Keratinocyte (primary cell): ENCODE measurements around the gene PER2. TPM values are rescaled to one million over a fixed set of nuclear protein-coding genes. Genes with fewer than 3 reads are reported as not detected.

Experiments used
- DNase-seq: peaks from one replicate; pipeline ENCODE4 v3.0.0-alpha.2; 2011; ENCODE audit warnings: low read depth, missing footprints, low spot score
- FAIRE-seq: peaks from 2 replicates; lab custom pipeline; 2011; peaks lifted over from hg19 to GRCh38; lab: Jason Lieb, UNC
- H2AFZ ChIP-seq: 2 replicates; pipeline ENCODE4 v1.6.0; 2012; ENCODE audit warnings: low read length, control low read depth, inconsistent platforms; ENCODE audit not compliant: control insufficient read depth
- H3K27ac ChIP-seq: 2 replicates; pipeline ENCODE4 v1.5.1; 2011; ENCODE audit warnings: low read length; ENCODE audit not compliant: control insufficient read depth, insufficient read depth
- H3K27me3 ChIP-seq: 3 replicates; pipeline ENCODE4 v1.6.0; 2011; ENCODE audit warnings: low read length; ENCODE audit not compliant: control insufficient read depth, insufficient read depth; ENCODE audit errors: extremely low read depth
- H3K36me3 ChIP-seq, 2 experiments: 2 replicates in 1 of 2; 3 replicates in 1 of 2; pipeline ENCODE4 v1.5.1; 2011; ENCODE audit warnings: low read length in 2 of 2, mild to moderate bottlenecking in 1 of 2; ENCODE audit not compliant: control insufficient read depth in 2 of 2, insufficient read depth in 2 of 2; ENCODE audit errors: extremely low read depth in 1 of 2
- H3K4me1 ChIP-seq: 3 replicates; pipeline ENCODE4 v1.5.1; 2011; ENCODE audit warnings: low read length; ENCODE audit not compliant: control insufficient read depth, insufficient read depth; ENCODE audit errors: extremely low read depth
- H3K4me2 ChIP-seq: 3 replicates; pipeline ENCODE4 v1.6.0; 2011; ENCODE audit warnings: low read depth, low read length; ENCODE audit not compliant: control insufficient read depth, insufficient read depth; ENCODE audit errors: extremely low read depth
- H3K4me3 ChIP-seq, 3 experiments: fragments of 200-600 bp in 1 of 3; sonication (generic) in 1 of 3; 2 replicates in 2 of 3; 3 replicates in 1 of 3; pipeline ENCODE4 v1.5.1; 2011 to 2016; ENCODE audit warnings: low read length in 3 of 3, mild to moderate bottlenecking in 3 of 3, control low read depth in 2 of 3, inconsistent platforms in 1 of 3, low read depth in 1 of 3, mixed read lengths in 1 of 3, mixed run types in 1 of 3, moderate library complexity in 1 of 3; ENCODE audit not compliant: control insufficient read depth in 2 of 3, insufficient read depth in 2 of 3; ENCODE audit errors: extremely low read depth in 1 of 3
- H3K79me2 ChIP-seq: 2 replicates; pipeline ENCODE4 v1.6.0; 2012; ENCODE audit warnings: low read length; ENCODE audit not compliant: control insufficient read depth, insufficient read depth
- H3K9ac ChIP-seq: 3 replicates; pipeline ENCODE4 v1.6.0; 2011; ENCODE audit warnings: low read length; ENCODE audit not compliant: control insufficient read depth, insufficient read depth; ENCODE audit errors: extremely low read depth
- H3K9me1 ChIP-seq: 3 replicates; pipeline ENCODE4 v1.6.0; 2011; ENCODE audit warnings: low read length; ENCODE audit not compliant: control insufficient read depth, insufficient read depth; ENCODE audit errors: extremely low read depth
- H3K9me3 ChIP-seq: 2 replicates; pipeline ENCODE4 v1.5.1; 2012; ENCODE audit warnings: low read depth, low read length; ENCODE audit not compliant: control insufficient read depth
- H4K20me1 ChIP-seq: 3 replicates; pipeline ENCODE4 v1.6.0; 2011; ENCODE audit warnings: low read length; ENCODE audit not compliant: control insufficient read depth, insufficient read depth; ENCODE audit errors: extremely low read depth
- EZH2 ChIP-seq: IDR thresholded peaks from one replicate; pipeline ENCODE4 v1.6.1; 2012; ENCODE audit warnings: inconsistent platforms, mild to moderate bottlenecking, low read length, moderate library complexity
- dilution Hi-C: fragments of 300-500 bp; cut with MboI; formaldehyde crosslinking; loops from one replicate; pipeline ENCODE4 v1.7.0; 2020; ENCODE audit warnings: low sequenced_read_pairs; ENCODE audit not compliant: extremely low pct_ligation_motif_present
- polyA plus RNA-seq, 5 experiments: library from polyadenylated mRNA; depleted of rRNA in 3 of 5; stranded (reverse) in 3 of 5; stranded (forward) in 1 of 5; unstranded in 1 of 5; fragments of >200 nt; gene quantifications; 1 replicate in 1 of 5; 2 replicates in 3 of 5; 3 replicates in 1 of 5; pipeline versions ENCODE4 v1.2.1 to v1.2.3, GENCODE V29; 2011 to 2012; ENCODE audit warnings: missing spikeins in 2 of 5, low read depth in 1 of 5, low replicate concordance in 1 of 5
- TF ChIP-seq, protein P1 (sequence below), 3 experiments: IDR thresholded peaks in 1 of 3; conservative IDR thresholded peaks in 1 of 3; optimal IDR thresholded peaks in 1 of 3; 2 replicates in 2 of 3; 3 replicates in 1 of 3; pipeline versions ENCODE3 to v1.5.1; 2011; ENCODE audit warnings: low read length in 3 of 3, mild to moderate bottlenecking in 3 of 3, moderate library complexity in 2 of 3, control low read depth in 1 of 3, inconsistent platforms in 1 of 3; ENCODE audit not compliant: insufficient read depth in 2 of 3; ENCODE audit errors: extremely low read depth in 1 of 3

Gene PER2
- polyA plus RNA-seq, 1 donor (not counting 4 experiments of a cell fraction or from before 2014, with no cell fraction given) = 1.6 TPM

DNA sequence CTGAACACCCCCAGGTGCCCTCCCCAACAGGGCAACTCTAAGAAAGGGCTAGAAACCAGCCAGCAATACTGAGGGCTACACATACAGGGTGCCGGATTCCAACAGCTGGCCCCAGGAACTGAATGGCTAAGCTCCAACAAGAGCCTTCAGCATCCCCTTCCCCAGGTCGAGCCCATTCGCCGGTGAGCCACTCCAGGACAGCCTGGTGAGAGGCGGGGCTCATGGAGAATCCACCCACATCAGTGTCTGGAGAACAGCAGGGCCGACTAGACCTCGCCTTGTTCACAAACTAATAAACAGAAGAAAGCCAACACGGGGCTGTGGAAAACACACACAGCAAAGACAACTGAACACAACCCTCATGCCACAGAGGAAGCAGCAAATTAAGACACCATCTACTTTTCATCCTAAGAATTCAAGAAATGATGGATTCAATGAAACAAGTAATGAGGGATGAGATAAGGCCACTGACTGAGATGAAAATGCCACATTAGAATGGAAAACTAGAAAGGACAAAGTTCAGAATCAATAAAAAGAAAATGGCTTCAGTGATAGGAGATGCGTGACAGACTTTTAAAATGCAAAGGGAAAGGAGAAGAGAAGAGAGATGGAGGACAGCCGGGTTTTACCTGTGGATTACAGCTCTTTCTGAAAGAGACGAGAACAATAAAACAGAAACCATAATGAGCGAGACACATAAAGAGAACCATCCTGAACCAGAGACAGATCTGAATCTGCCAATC lies 8.2 kb downstream of the PER2 start:
- H3K9ac ChIP-seq = no peak overlapping the region
- no peak overlapping the region for H3K27ac ChIP-seq
- no peaks in the 10 kb centered on the region for H3K9me1 ChIP-seq
- no peaks in the 10 kb centered on the region for H3K27me3 ChIP-seq
- H3K9me3 ChIP-seq = no peaks in the 10 kb centered on the region
- peaks cover 4% of the 10 kb centered on the region for H3K4me1 ChIP-seq
- dilution Hi-C loops = no loop called here
- FAIRE-seq (no peak), DNase-seq (no peak)
- no peak for TF ChIP-seq EZH2
- TF ChIP-seq, protein P1, sequence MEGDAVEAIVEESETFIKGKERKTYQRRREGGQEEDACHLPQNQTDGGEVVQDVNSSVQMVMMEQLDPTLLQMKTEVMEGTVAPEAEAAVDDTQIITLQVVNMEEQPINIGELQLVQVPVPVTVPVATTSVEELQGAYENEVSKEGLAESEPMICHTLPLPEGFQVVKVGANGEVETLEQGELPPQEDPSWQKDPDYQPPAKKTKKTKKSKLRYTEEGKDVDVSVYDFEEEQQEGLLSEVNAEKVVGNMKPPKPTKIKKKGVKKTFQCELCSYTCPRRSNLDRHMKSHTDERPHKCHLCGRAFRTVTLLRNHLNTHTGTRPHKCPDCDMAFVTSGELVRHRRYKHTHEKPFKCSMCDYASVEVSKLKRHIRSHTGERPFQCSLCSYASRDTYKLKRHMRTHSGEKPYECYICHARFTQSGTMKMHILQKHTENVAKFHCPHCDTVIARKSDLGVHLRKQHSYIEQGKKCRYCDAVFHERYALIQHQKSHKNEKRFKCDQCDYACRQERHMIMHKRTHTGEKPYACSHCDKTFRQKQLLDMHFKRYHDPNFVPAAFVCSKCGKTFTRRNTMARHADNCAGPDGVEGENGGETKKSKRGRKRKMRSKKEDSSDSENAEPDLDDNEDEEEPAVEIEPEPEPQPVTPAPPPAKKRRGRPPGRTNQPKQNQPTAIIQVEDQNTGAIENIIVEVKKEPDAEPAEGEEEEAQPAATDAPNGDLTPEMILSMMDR (optimal IDR thresholded peaks at IDR 0.05 in 1 of 3, IDR thresholded peaks at IDR 0.05 in 1 of 3, conservative IDR thresholded peaks at IDR 0.05 in 1 of 3; ENCODE audit: extremely low read depth in 1 of 3, insufficient read depth in 2 of 3, low read length in 3 of 3) = no peak
- H2AFZ ChIP-seq = no peak overlapping the region
- H4K20me1 ChIP-seq = no peaks in the 10 kb centered on the region
- peaks cover 6 to 15% of the 10 kb centered on the region in 2 experiments for H3K36me3 ChIP-seq
- no peak overlapping the region for H3K4me3 ChIP-seq
- no peak overlapping the region for H3K4me2 ChIP-seq
- H3K79me2 ChIP-seq = peaks cover 17% of the 10 kb centered on the region

DNA sequence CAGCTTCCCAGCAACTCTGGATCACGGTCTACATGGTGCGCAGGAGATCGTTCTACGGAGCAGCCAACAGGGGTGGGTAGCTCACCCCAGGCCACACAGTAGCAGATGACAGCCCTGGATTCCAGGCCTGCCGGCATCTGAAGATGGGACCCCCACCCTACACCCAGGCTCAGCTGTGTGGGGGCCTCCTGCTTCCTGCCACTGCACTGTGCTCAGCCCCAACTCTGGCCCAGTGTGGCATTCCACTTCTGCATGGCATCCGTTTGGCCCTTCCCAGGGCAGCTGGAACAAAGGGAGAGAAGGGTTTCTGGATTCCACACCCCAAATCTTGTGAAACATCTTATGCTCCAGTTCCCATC lies 9.1 kb downstream of the PER2 start:
- FAIRE-seq = no peak
- no peaks in the 10 kb centered on the region for H4K20me1 ChIP-seq
- H3K4me3 ChIP-seq = no peak overlapping the region
- H3K79me2 ChIP-seq = peaks cover 9% of the 10 kb centered on the region
- dilution Hi-C loops = no loop called here
- H3K27ac ChIP-seq = no peak overlapping the region
- no peaks in the 10 kb centered on the region for H3K27me3 ChIP-seq
- no peak for DNase-seq
- H3K9me3 ChIP-seq = no peaks in the 10 kb centered on the region
- H2AFZ ChIP-seq = no peak overlapping the region
- no peak for TF ChIP-seq EZH2
- TF ChIP-seq, protein P1 (optimal IDR thresholded peaks at IDR 0.05 in 1 of 3, IDR thresholded peaks at IDR 0.05 in 1 of 3, conservative IDR thresholded peaks at IDR 0.05 in 1 of 3; ENCODE audit: extremely low read depth in 1 of 3, insufficient read depth in 2 of 3, low read length in 3 of 3) = no peak
- H3K4me2 ChIP-seq = no peak overlapping the region
- H3K9me1 ChIP-seq = no peaks in the 10 kb centered on the region
- H3K9ac ChIP-seq = no peak overlapping the region
- no peaks in the 10 kb centered on the region for H3K4me1 ChIP-seq
- peaks cover 6 to 15% of the 10 kb centered on the region in 2 experiments for H3K36me3 ChIP-seq
